ENCODE measurements around the gene SMAD4.

The SMAD4 gene

GRCh38 chr18:51059969-51060368 is 30.0 kb downstream of the SMAD4 start:
- no peaks in the 10 kb centered on the region for H3K27me3 ChIP-seq (ENCODE audit: insufficient read depth, low read length, poor library complexity)
- TF ChIP-seq, protein P1, sequence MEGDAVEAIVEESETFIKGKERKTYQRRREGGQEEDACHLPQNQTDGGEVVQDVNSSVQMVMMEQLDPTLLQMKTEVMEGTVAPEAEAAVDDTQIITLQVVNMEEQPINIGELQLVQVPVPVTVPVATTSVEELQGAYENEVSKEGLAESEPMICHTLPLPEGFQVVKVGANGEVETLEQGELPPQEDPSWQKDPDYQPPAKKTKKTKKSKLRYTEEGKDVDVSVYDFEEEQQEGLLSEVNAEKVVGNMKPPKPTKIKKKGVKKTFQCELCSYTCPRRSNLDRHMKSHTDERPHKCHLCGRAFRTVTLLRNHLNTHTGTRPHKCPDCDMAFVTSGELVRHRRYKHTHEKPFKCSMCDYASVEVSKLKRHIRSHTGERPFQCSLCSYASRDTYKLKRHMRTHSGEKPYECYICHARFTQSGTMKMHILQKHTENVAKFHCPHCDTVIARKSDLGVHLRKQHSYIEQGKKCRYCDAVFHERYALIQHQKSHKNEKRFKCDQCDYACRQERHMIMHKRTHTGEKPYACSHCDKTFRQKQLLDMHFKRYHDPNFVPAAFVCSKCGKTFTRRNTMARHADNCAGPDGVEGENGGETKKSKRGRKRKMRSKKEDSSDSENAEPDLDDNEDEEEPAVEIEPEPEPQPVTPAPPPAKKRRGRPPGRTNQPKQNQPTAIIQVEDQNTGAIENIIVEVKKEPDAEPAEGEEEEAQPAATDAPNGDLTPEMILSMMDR (IDR thresholded peaks at IDR 0.05; ENCODE audit: borderline replicate concordance, extremely low read depth, low read length, poor library complexity, severe bottlenecking): no peak
- no peak for TF ChIP-seq EZH2 (IDR thresholded peaks at IDR 0.05; ENCODE audit: borderline replicate concordance, low read depth, low read length, severe bottlenecking)
- no peak overlapping the region for H3K4me2 ChIP-seq (ENCODE audit: insufficient read depth, low read length)
- peaks cover 88% of the 10 kb centered on the region for H3K36me3 ChIP-seq (ENCODE audit: insufficient read depth, low read length)
- no peak overlapping the region for H3K4me3 ChIP-seq (ENCODE audit: low read depth in 1 of 2, low read length in 2 of 2)
- H4K20me1 ChIP-seq (ENCODE audit: insufficient read depth, low read length): no peaks in the 10 kb centered on the region; the same call in 1 of the 2 replicates
- no peaks in the 10 kb centered on the region for H3K9me3 ChIP-seq (ENCODE audit: insufficient read depth, low read length, severe bottlenecking)
- H3K4me1 ChIP-seq (ENCODE audit: insufficient read depth, low read length): no peaks in the 10 kb centered on the region
- no peak for DNase-seq
- H2AFZ ChIP-seq (ENCODE audit: low read depth, low read length): no peak overlapping the region
- H3K9ac ChIP-seq (ENCODE audit: low read depth, low read length): no peak overlapping the region
- H3K79me2 ChIP-seq (ENCODE audit: insufficient read depth, low read length): peaks cover 37% of the 10 kb centered on the region
- no peak for ATAC-seq (ENCODE audit: insufficient read depth, low read depth)
- H3K27ac ChIP-seq (ENCODE audit: low read length): no peak overlapping the region

GRCh38 chr18:51064256-51064655 is 34.2 kb downstream of the SMAD4 start:
- no peaks in the 10 kb centered on the region for H3K9me3 ChIP-seq (ENCODE audit: insufficient read depth, low read length, severe bottlenecking)
- H3K79me2 ChIP-seq (ENCODE audit: insufficient read depth, low read length): peaks cover 32% of the 10 kb centered on the region
- H3K27me3 ChIP-seq (ENCODE audit: insufficient read depth, low read length, poor library complexity): no peaks in the 10 kb centered on the region
- no peak overlapping the region for H3K4me2 ChIP-seq (ENCODE audit: insufficient read depth, low read length)
- no peaks in the 10 kb centered on the region; the same call in 1 of the 2 replicates for H4K20me1 ChIP-seq (ENCODE audit: insufficient read depth, low read length)
- no peak overlapping the region for H2AFZ ChIP-seq (ENCODE audit: low read depth, low read length)
- DNase-seq (no peak), ATAC-seq (ENCODE audit: insufficient read depth, low read depth) (no peak)
- TF ChIP-seq, protein P1 (IDR thresholded peaks at IDR 0.05; ENCODE audit: borderline replicate concordance, extremely low read depth, low read length, poor library complexity, severe bottlenecking): no peak
- TF ChIP-seq EZH2 (IDR thresholded peaks at IDR 0.05; ENCODE audit: borderline replicate concordance, low read depth, low read length, severe bottlenecking): no peak
- H3K36me3 ChIP-seq (ENCODE audit: insufficient read depth, low read length): peaks cover 91% of the 10 kb centered on the region
- H3K4me3 ChIP-seq (ENCODE audit: low read depth in 1 of 2, low read length in 2 of 2): no peak overlapping the region
- H3K27ac ChIP-seq (ENCODE audit: low read length): no peak overlapping the region
- H3K4me1 ChIP-seq (ENCODE audit: insufficient read depth, low read length): no peaks in the 10 kb centered on the region
- no peak overlapping the region for H3K9ac ChIP-seq (ENCODE audit: low read depth, low read length)

- H3K4me1 ChIP-seq (ENCODE audit: insufficient read depth, low read length): no peaks in the 10 kb centered on the region
- DNase-seq: no peak
- peaks cover 7% of the 10 kb centered on the region; the same call in 1 of the 2 replicates for H4K20me1 ChIP-seq (ENCODE audit: insufficient read depth, low read length)
- H3K4me2 ChIP-seq (ENCODE audit: insufficient read depth, low read length): no peak overlapping the region
- no peaks in the 10 kb centered on the region for H3K9me3 ChIP-seq (ENCODE audit: insufficient read depth, low read length, severe bottlenecking)
- no peak for ATAC-seq (ENCODE audit: insufficient read depth, low read depth)
- H3K9ac ChIP-seq (ENCODE audit: low read depth, low read length): no peak overlapping the region
- no peak overlapping the region for H2AFZ ChIP-seq (ENCODE audit: low read depth, low read length)
- H3K79me2 ChIP-seq (ENCODE audit: insufficient read depth, low read length): peaks cover 38% of the 10 kb centered on the region
- H3K27me3 ChIP-seq (ENCODE audit: insufficient read depth, low read length, poor library complexity): no peaks in the 10 kb centered on the region
- peaks cover 91% of the 10 kb centered on the region for H3K36me3 ChIP-seq (ENCODE audit: insufficient read depth, low read length)
- H3K4me3 ChIP-seq (ENCODE audit: low read depth in 1 of 2, low read length in 2 of 2): no peak overlapping the region
- no peak overlapping the region for H3K27ac ChIP-seq (ENCODE audit: low read length)
- TF ChIP-seq EZH2 (IDR thresholded peaks at IDR 0.05; ENCODE audit: borderline replicate concordance, low read depth, low read length, severe bottlenecking): no peak
- TF ChIP-seq, protein P1 (IDR thresholded peaks at IDR 0.05; ENCODE audit: borderline replicate concordance, extremely low read depth, low read length, poor library complexity, severe bottlenecking): no peak
These were observed 36.3 kb downstream of the SMAD4 start for GRCh38 chr18:51066273-51066672.

- Histone ChIP-seq H3K36me3 (ENCODE audit: insufficient read depth, low read length) (peaks cover 93% of the 10 kb centered on the region), H3K79me2 (ENCODE audit: insufficient read depth, low read length) (peaks cover 47% of the 10 kb centered on the region)
These were observed 38.1 kb downstream of the SMAD4 start for GRCh38 chr18:51068105-51068504.

More at GRCh38 chr18:51068105-51068504, 38.1 kb downstream of the SMAD4 start:
- H3K27me3 ChIP-seq (ENCODE audit: insufficient read depth, low read length, poor library complexity): no peaks in the 10 kb centered on the region
- no peak overlapping the region for H2AFZ ChIP-seq (ENCODE audit: low read depth, low read length)
- H3K4me3 ChIP-seq (ENCODE audit: low read depth in 1 of 2, low read length in 2 of 2): no peak overlapping the region
- H3K9me3 ChIP-seq (ENCODE audit: insufficient read depth, low read length, severe bottlenecking): no peaks in the 10 kb centered on the region
- TF ChIP-seq, protein P1 (IDR thresholded peaks at IDR 0.05; ENCODE audit: borderline replicate concordance, extremely low read depth, low read length, poor library complexity, severe bottlenecking): no peak
- no peak for TF ChIP-seq EZH2 (IDR thresholded peaks at IDR 0.05; ENCODE audit: borderline replicate concordance, low read depth, low read length, severe bottlenecking)
- no peak overlapping the region for H3K27ac ChIP-seq (ENCODE audit: low read length)
- no peak overlapping the region for H3K9ac ChIP-seq (ENCODE audit: low read depth, low read length)
- H3K4me1 ChIP-seq (ENCODE audit: insufficient read depth, low read length): no peaks in the 10 kb centered on the region
- no peak overlapping the region for H3K4me2 ChIP-seq (ENCODE audit: insufficient read depth, low read length)
- DNase-seq (no peak), ATAC-seq (ENCODE audit: insufficient read depth, low read depth) (no peak)
- peaks cover 7% of the 10 kb centered on the region; the same call in 1 of the 2 replicates for H4K20me1 ChIP-seq (ENCODE audit: insufficient read depth, low read length)
